H1 (cell line): Measurements from ENCODE around the gene POTEE. TPM values are rescaled to one million over a fixed set of nuclear protein-coding genes. Genes with fewer than 3 reads are reported as not detected.

Experiments used
- CHD7 ChIP-seq: fragments of 300-600 bp; sonication (generic); IDR thresholded peaks from 2 replicates; pipeline ENCODE4 v1.7.1; 2012; ENCODE audit warnings: low read length, moderate library complexity, mild to moderate bottlenecking, inconsistent platforms; ENCODE audit not compliant: insufficient replicate concordance
- EGR1 ChIP-seq: IDR thresholded peaks from 2 replicates; pipeline ENCODE4 v1.6.1; 2011; ENCODE audit warnings: low read depth, low read length, borderline replicate concordance
- HDAC2 ChIP-seq, 2 experiments: fragments of 300-600 bp in 1 of 2; sonication (generic) in 1 of 2; IDR thresholded peaks; 2 replicates each; pipeline ENCODE4 v1.6.1; 2011 to 2012; ENCODE audit warnings: low read depth in 2 of 2, low read length in 2 of 2, mild to moderate bottlenecking in 2 of 2, moderate library complexity in 2 of 2, borderline replicate concordance in 1 of 2, inconsistent platforms in 1 of 2
- KDM4A ChIP-seq: IDR thresholded peaks from one replicate; pipeline ENCODE4 v1.7.1; 2012; ENCODE audit warnings: low read depth, mild to moderate bottlenecking, moderate library complexity, low read length, inconsistent platforms; ENCODE audit not compliant: severe bottlenecking
- RAD21 ChIP-seq, 2 experiments: IDR thresholded peaks in 1 of 2; conservative IDR thresholded peaks in 1 of 2; 2 replicates each; pipeline ENCODE4 v1.6.1; 2011; ENCODE audit warnings: low read depth in 2 of 2, low read length in 2 of 2, improper control_type of control experiment in 1 of 2, inconsistent platforms in 1 of 2, mild to moderate bottlenecking in 1 of 2, moderate library complexity in 1 of 2
- RNF2 ChIP-seq: fragments of 200-900, 300-1000 bp; sonication (generic); IDR thresholded peaks from 2 replicates; pipeline ENCODE4 v1.7.1; 2016; ENCODE audit warnings: borderline replicate concordance, low read depth, mild to moderate bottlenecking, antibody characterized with exemption, low read length; ENCODE audit not compliant: poor library complexity, severe bottlenecking; ENCODE audit errors: missing control alignments
- SAP30 ChIP-seq: fragments of 300-600 bp; sonication (generic); IDR thresholded peaks from 2 replicates; pipeline ENCODE4 v1.7.1; 2012; ENCODE audit warnings: low read length, moderate library complexity, mild to moderate bottlenecking, inconsistent platforms; ENCODE audit not compliant: insufficient read depth, insufficient replicate concordance
- SUZ12 ChIP-seq: fragments of 200-600 bp; sonication (generic); IDR thresholded peaks from 2 replicates; pipeline ENCODE4 v1.6.1; 2012; ENCODE audit warnings: mild to moderate bottlenecking, inconsistent platforms, low read length, moderate library complexity, mixed read lengths
- TEAD4 ChIP-seq: IDR thresholded peaks from 2 replicates; pipeline ENCODE4 v1.6.1; 2012; ENCODE audit warnings: low read depth, low read length, inconsistent platforms, mixed read lengths
- ZNF274 ChIP-seq: IDR thresholded peaks from 2 replicates; pipeline ENCODE4 v1.7.0; 2012; ENCODE audit warnings: low read length, borderline replicate concordance; ENCODE audit errors: extremely low read depth
- polyA plus RNA-seq, 7 experiments: library from polyadenylated mRNA; depleted of rRNA in 3 of 7; stranded (reverse) in 5 of 7; unstranded in 2 of 7; fragments of >200 nt in 5 of 7; fragments of 200-250 nt in 2 of 7; gene quantifications; 1 replicate in 5 of 7; 2 replicates in 1 of 7; 4 replicates in 1 of 7; pipeline versions ENCODE4 v1.2.1 to v1.2.3, GENCODE V29; 2011 to 2013; ENCODE audit warnings: missing spikeins in 2 of 7, mixed read lengths in 2 of 7
- total RNA-seq: library from RNA; stranded (reverse); fragmentation: NEBNext Ultra II Directional; extraction: Animal tissue kit (Norgen Biotek cat#: 25700); gene quantifications from 2 replicates; pipeline ENCODE4 v1.2.1, GENCODE V29; 2021

The POTEE gene
- total and polyA plus RNA-seq, 2 of the 8 experiments (the other 6 are each of a cell fraction or from before 2014, with no cell fraction given), result 0.30 to 0.41 TPM

- TF ChIP-seq CHD7, result no peak
- no peak for TF ChIP-seq KDM4A
- TF ChIP-seq ZNF274, result no peak
- no peak for TF ChIP-seq HDAC2 (IDR thresholded peaks at IDR 0.05; ENCODE audit: borderline replicate concordance in 1 of 2, low read depth in 2 of 2, low read length in 2 of 2)
- TF ChIP-seq SUZ12, result no peak
- no peak for TF ChIP-seq SAP30
- TF ChIP-seq RNF2, result no peak
- no peak for TF ChIP-seq TEAD4
- TF ChIP-seq RAD21 (IDR thresholded peaks at IDR 0.05 in 1 of 2, conservative IDR thresholded peaks at IDR 0.05 in 1 of 2; ENCODE audit: low read depth in 2 of 2, low read length in 2 of 2), result no peak
- no peak for TF ChIP-seq EGR1
Observed at GRCh38 chr2:131168538-131168937, 40.8 kb upstream of the POTEE start (continued).
